Sigmoid colon (tissue), 7 donors: ENCODE measurements around the gene CWH43. TPM values are rescaled to one million over a fixed set of nuclear protein-coding genes. Genes with fewer than 3 reads are reported as not detected.

ENCODE experiments used
- DNase-seq: peaks from one replicate; pipeline ENCODE4 v3.0.0-alpha.2; 2019
- H3K27ac ChIP-seq, 4 donors: fragments of 200-600 bp; sonication (generic); one replicate each; pipeline ENCODE4 v1.5.1; 2016 to 2019; ENCODE audit warnings: mild to moderate bottlenecking in 1 of 4
- H3K27me3 ChIP-seq, 3 donors: fragments of 200-600 bp; sonication (generic); one replicate each; pipeline ENCODE4 v1.5.1; 2019; ENCODE audit warnings: mild to moderate bottlenecking in 1 of 3
- H3K36me3 ChIP-seq, 4 donors: fragments of 200-600 bp; sonication (generic); one replicate each; pipeline ENCODE4 v1.5.1; 2016 to 2019
- H3K4me1 ChIP-seq, 4 donors: fragments of 200-600 bp; sonication (generic); one replicate each; pipeline ENCODE4 v1.5.1; 2017 to 2019
- H3K4me3 ChIP-seq, 4 donors: fragments of 200-600 bp; sonication (generic); one replicate each; pipeline ENCODE4 v1.5.1; 2017 to 2019; ENCODE audit warnings: mild to moderate bottlenecking in 2 of 4, moderate library complexity in 1 of 4
- H3K9me3 ChIP-seq, 4 donors: fragments of 200-600 bp in 3 of 4; sonication (generic) in 3 of 4; one replicate each; pipeline versions ENCODE4 v1.5.1 to v1.6.1; 2013 to 2019
- CTCF ChIP-seq, 4 experiments: fragments of 450-650 bp in 3 of 4; fragments of 200-600 bp in 1 of 4; IDR thresholded peaks; one replicate each; pipeline ENCODE4 v1.5.1; 2016 to 2019; ENCODE audit warnings: antibody characterized with exemption in 4 of 4, mild to moderate bottlenecking in 3 of 4, moderate library complexity in 2 of 4
- EP300 ChIP-seq, 4 donors: sonication (generic); formaldehyde crosslinking; IDR thresholded peaks; one replicate each; pipeline ENCODE4 v1.6.1; 2017; ENCODE audit warnings: antibody characterized with exemption in 4 of 4
- POLR2A ChIP-seq, 2 donors: fragments of 450-650 bp; IDR thresholded peaks; one replicate each; pipeline ENCODE4 v1.6.1; 2016; ENCODE audit warnings: antibody characterized with exemption in 2 of 2, mild to moderate bottlenecking in 2 of 2, moderate library complexity in 2 of 2
- POLR2AphosphoS5 ChIP-seq, 4 donors: sonication (generic); formaldehyde crosslinking; IDR thresholded peaks; one replicate each; pipeline ENCODE4 v1.6.1; 2017; ENCODE audit warnings: antibody characterized with exemption in 4 of 4
- WGBS, 2 donors: extraction: QIAGEN DNeasy Blood & Tissue Kit; methylation state at CpG; one replicate each; pipeline ENCODE4 v1.1.7; 2013; 5-methylcytosine and 5-hydroxymethylcytosine counted together
- intact Hi-C: fragments of 100-400 bp; cut with DNase I; formaldehyde crosslinking; loops from one replicate; pipeline ENCODE4 v1.15.1; 2023
- polyA plus RNA-seq, 3 donors: library from polyadenylated mRNA; stranded (reverse); fragments of 200-250 nt; gene quantifications; one replicate each; pipeline ENCODE4 v1.2.3, GENCODE V29; 2013
- total RNA-seq, 4 donors: library from RNA; depleted of rRNA; stranded (reverse); fragments of >200 nt; gene quantifications; one replicate each; pipeline ENCODE4 v1.1.0, GENCODE V29; 2016
- donor health status: healthy with polysubstance abuse.
- donor health status: Bipolar disorder and iron deficiency.
- donor health status: healthy.

The CWH43 gene
- total and polyA plus RNA-seq, 7 donors = 2.4 to 9.1 (median 4.6) TPM; not detected in 4

- DNase-seq = no peak
- peaks cover 0 to 21% (median 11%) of the 10 kb centered on the region in 4 donors for H3K4me1 ChIP-seq
- no peak overlapping the region for H3K4me3 ChIP-seq
- TF ChIP-seq CTCF (IDR thresholded peaks at IDR 0.05) (no peak), POLR2A (IDR thresholded peaks at IDR 0.05) (no peak), POLR2AphosphoS5 (IDR thresholded peaks at IDR 0.05) (no peak)
- no peaks in the 10 kb centered on the region for H3K27me3 ChIP-seq
- intact Hi-C loops = no loop called here
- H3K36me3 ChIP-seq = no peaks in the 10 kb centered on the region
- WGBS, 2 donors = 57 to 71% methylated on average over 8 of the region's 8 CpGs
- H3K9me3 ChIP-seq = no peaks in the 10 kb centered on the region
- no peak overlapping the region for H3K27ac ChIP-seq
Measured at GRCh38 chr4:48944252-48944651, 41.8 kb upstream of the CWH43 start.

- Histone ChIP-seq H3K4me3 (no peak overlapping the region), H3K4me1 (peaks cover 0 to 25% (median 11%) of the 10 kb centered on the region in 4 donors), H3K27ac (no peak overlapping the region), H3K9me3 (no peaks in the 10 kb centered on the region), H3K27me3 (no peaks in the 10 kb centered on the region), H3K36me3 (no peaks in the 10 kb centered on the region)
- 68 to 77% methylated on average over 6 of the region's 6 CpGs for WGBS, 2 donors
- intact Hi-C loops = no loop called here
- no peak for TF ChIP-seq CTCF (IDR thresholded peaks at IDR 0.05)
- TF ChIP-seq EP300 (IDR thresholded peaks at IDR 0.05) = no peak
- TF ChIP-seq POLR2AphosphoS5 (IDR thresholded peaks at IDR 0.05) = no peak
- TF ChIP-seq POLR2A (IDR thresholded peaks at IDR 0.05) = no peak
- no peak for DNase-seq
Measured at GRCh38 chr4:48944756-48945241, 41.3 kb upstream of the CWH43 start.

GRCh38 chr4:48945981-48946380 lies 40.1 kb upstream of the CWH43 start:
- TF ChIP-seq POLR2AphosphoS5 (IDR thresholded peaks at IDR 0.05) = no peak
- no peak for TF ChIP-seq EP300 (IDR thresholded peaks at IDR 0.05)
- TF ChIP-seq POLR2A (IDR thresholded peaks at IDR 0.05) = no peak
- no peak for TF ChIP-seq CTCF (IDR thresholded peaks at IDR 0.05)
- 72 to 75% methylated on average over 2 of the region's 2 CpGs for WGBS, 2 donors

GRCh38 chr4:48947731-48948130 lies 38.3 kb upstream of the CWH43 start:
- TF ChIP-seq POLR2A (IDR thresholded peaks at IDR 0.05) = no peak
- Histone ChIP-seq H3K27ac (no peak overlapping the region), H3K4me3 (no peak overlapping the region), H3K27me3 (no peaks in the 10 kb centered on the region), H3K4me1 (peaks cover 0 to 15% (median 5%) of the 10 kb centered on the region in 4 donors), H3K36me3 (no peaks in the 10 kb centered on the region), H3K9me3 (no peaks in the 10 kb centered on the region)
- DNase-seq = no peak
- intact Hi-C loops = no loop called here
- 95 to 100% methylated on average over 1 of the region's 1 CpG for WGBS, 2 donors

More at GRCh38 chr4:48945981-48946380, 40.1 kb upstream of the CWH43 start:
- intact Hi-C loops = no loop called here
- Histone ChIP-seq H3K4me1 (peaks cover 0 to 15% (median 5%) of the 10 kb centered on the region in 4 donors), H3K9me3 (no peaks in the 10 kb centered on the region), H3K27me3 (no peaks in the 10 kb centered on the region), H3K36me3 (no peaks in the 10 kb centered on the region), H3K27ac (no peak overlapping the region), H3K4me3 (no peak overlapping the region)
- DNase-seq = no peak

- no peaks in the 10 kb centered on the region for H3K36me3 ChIP-seq
- no peak for TF ChIP-seq CTCF (IDR thresholded peaks at IDR 0.05)
- no peak for TF ChIP-seq EP300 (IDR thresholded peaks at IDR 0.05)
- TF ChIP-seq POLR2A (IDR thresholded peaks at IDR 0.05) = no peak
- no peak for TF ChIP-seq POLR2AphosphoS5 (IDR thresholded peaks at IDR 0.05)
- H3K27ac ChIP-seq = peak overlapping the region in 2 of 4 donors; percentile 51 to 61
Measured at GRCh38 chr4:48949086-48949485, 37.0 kb upstream of the CWH43 start.

More at GRCh38 chr4:48949086-48949485, 37.0 kb upstream of the CWH43 start:
- peaks cover 0 to 17% (median 5%) of the 10 kb centered on the region in 4 donors for H3K4me1 ChIP-seq
- intact Hi-C loops = no loop called here
- DNase-seq = no peak
- H3K9me3 ChIP-seq = no peaks in the 10 kb centered on the region
- H3K27me3 ChIP-seq = no peaks in the 10 kb centered on the region
- no peak overlapping the region for H3K4me3 ChIP-seq
